ENCODE data around the gene GPATCH2L.

GPATCH2L gene

DNA sequence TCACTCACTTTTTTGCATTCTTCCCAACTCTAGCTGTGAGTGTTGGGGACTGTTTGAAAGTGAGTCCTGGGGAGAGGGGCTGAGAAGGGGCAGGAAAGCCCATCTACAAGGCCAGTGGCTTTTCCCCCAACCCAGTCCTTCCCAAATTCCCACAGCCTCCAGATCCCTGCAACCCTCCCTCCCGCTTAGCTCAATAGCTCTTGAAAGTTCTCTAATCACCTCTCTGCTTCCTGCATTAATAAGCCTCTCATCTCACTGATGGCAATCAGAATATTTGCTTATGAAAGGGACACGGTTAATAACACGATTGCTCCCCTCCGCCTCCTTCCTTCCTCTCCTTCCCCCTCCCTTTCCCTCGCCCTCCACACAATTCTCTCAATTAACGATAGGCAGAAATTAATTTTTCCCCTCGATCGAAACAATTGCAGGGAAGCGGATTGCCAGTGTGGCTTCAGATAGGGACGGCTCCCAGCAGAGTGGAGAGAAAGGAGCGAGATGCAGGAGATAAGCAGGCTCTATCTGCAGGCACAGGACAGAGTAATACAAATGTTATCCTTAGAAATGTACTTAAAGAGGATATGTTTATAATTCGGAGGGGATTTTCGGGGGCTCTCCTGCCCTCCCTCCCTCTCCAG is 15.1 kb upstream of the GPATCH2L start:
- DNase-seq (ENCODE audit: low read depth), result no peak

DNA sequence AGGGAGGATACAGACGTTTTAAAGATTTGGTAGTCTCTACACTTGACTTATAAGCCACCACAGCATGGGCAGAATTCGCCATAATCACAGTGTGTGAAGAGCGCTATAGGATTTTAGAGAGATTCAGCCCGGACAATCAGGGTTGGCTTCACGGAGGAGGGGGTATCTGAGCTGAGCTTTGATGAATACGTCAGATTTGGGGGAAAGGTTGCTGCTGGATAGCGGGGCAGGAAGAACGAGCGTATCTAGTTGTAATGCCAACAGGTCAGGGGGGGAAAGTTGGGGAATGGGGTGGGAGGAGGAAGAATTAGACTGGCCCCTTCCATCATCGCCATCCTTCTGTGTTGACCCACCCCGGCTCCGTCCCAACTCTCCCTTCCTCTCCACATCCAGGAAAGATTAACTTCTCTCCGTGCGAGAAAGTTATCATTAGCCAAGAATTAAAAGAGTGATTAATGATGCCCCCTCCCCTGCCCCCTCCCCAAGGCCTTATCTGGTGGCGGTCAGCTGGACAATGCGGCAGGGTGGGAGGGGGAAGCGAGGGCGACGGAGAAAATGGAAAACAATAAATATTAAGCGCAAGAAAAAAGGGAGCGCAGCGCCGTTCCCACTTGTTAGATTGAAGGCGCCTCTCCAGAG is 13.5 kb upstream of the GPATCH2L start:
- DNase-seq (ENCODE audit: low read depth), result no peak

- no peak for DNase-seq (ENCODE audit: low read depth)
Observed at GRCh38 chr14:76138758-76139723, 12.7 kb upstream of the GPATCH2L start.

DNA sequence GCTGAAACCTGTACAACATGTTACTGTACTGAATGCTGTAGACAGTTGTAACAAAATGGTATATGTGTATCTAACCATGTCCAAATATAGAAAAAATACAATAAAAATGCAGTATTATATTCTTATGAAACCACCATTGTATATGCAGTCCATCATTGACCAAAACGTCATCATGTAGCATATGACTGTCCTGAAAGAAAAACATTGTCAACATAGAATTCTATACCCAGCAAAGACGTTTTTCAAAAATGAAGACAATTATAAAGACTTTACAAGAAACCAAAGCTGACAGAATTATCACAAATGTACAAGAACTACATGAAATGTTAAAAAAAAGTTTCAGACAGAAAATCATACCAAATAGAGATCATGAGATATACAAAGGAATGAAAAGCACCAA is 8.1 kb upstream of the GPATCH2L start:
- DNase-seq (ENCODE audit: low read depth), result no peak

DNA sequence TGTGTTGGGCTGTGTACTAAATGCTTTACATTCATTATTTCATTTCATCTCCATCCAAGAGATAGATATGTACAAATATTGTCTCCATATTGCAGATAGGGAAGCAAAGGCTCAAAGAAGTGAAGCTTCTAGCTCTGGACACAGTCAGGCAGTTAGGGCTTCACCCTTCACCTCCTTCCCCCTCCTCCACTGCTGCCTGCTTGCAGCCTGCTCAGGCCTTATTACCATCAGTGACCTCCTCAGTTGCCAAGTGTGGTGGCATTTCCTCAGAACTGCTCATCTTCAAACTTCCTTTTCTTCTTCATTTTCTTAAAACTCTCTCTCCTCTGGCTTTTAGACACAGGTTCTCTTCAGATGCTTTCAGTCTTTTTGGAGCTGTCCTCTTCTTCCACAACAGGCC is 4.7 kb upstream of the GPATCH2L start:
- DNase-seq (ENCODE audit: low read depth), result no peak

- no peak for DNase-seq (ENCODE audit: low read depth)
Observed at GRCh38 chr14:76149196-76149595, 2.5 kb upstream of the GPATCH2L start.

GRCh38 chr14:76152333-76152681 is 585 bp downstream of the GPATCH2L start:
- peak; percentile 93 for DNase-seq (ENCODE audit: low read depth)

DNA sequence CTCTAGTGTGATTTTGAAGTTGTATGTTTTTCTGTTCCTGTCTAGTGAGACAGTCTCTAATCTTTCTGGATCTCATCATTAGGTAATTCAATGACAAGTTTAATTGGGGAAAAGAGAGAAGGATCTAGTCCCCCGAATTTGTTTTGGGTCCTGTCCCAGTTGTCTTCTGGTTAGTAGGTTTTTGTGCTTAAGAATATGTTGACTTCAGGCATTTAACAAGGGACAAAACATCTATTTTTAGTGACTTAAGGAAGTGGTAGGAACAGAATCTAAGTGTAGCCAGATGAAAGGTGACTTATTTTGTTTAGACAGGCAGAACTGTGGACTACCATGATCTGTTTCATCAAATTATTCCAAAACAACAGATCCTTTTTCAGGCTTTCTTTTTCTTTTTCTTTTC is 2.2 kb downstream of the GPATCH2L start:
- no peak for DNase-seq (ENCODE audit: low read depth)

GRCh38 chr14:76154539-76155126 is 2.9 kb downstream of the GPATCH2L start:
- DNase-seq (ENCODE audit: low read depth), result no peak

DNA sequence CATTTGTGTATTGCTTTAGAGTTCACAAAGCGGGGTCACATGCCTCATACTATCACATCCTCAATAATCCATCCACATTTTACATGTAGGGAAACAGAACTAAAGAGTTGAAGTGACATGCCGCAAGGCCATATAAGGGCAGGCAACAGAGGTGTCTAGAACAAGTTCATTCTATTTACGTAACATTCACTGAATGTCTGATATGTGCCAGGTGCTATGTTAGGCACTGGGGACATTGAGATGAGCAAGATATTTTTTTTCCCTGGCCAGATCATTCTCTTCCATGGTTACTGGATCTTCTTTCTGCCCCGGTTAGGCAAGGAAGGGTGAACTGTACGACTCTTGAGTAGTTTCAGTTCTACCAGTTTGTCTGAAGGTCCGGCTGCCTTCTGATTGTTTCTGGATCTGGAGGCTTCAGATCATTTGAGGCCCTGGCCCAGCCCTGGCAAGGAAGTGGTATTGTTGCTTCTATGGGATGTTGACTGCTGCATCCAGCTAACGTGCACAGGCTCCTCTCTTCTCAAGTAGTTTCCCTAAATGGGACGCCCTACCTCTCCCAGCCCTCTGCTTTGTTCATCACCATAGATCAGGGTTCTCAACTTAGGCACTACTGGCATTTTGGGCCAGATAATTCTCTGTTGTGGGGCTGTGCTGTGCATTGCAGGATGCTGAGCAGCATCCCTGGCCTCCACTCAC is 12.1 kb downstream of the GPATCH2L start:
- no peak for DNase-seq (ENCODE audit: low read depth)

GRCh38 chr14:76168531-76168930 is 16.8 kb downstream of the GPATCH2L start:
- peak; percentile 63 for DNase-seq (ENCODE audit: low read depth)

GRCh38 chr14:76169776-76170175 is 18.1 kb downstream of the GPATCH2L start:
- DNase-seq (ENCODE audit: low read depth), result no peak

- no peak for DNase-seq (ENCODE audit: low read depth)
Observed at GRCh38 chr14:76174982-76175381, 23.3 kb downstream of the GPATCH2L start.

GRCh38 chr14:76175942-76176341 is 24.2 kb downstream of the GPATCH2L start:
- no peak for DNase-seq (ENCODE audit: low read depth)

- DNase-seq (ENCODE audit: low read depth), result peak; percentile 39
Observed at GRCh38 chr14:76181546-76181945, 29.8 kb downstream of the GPATCH2L start.

DNA sequence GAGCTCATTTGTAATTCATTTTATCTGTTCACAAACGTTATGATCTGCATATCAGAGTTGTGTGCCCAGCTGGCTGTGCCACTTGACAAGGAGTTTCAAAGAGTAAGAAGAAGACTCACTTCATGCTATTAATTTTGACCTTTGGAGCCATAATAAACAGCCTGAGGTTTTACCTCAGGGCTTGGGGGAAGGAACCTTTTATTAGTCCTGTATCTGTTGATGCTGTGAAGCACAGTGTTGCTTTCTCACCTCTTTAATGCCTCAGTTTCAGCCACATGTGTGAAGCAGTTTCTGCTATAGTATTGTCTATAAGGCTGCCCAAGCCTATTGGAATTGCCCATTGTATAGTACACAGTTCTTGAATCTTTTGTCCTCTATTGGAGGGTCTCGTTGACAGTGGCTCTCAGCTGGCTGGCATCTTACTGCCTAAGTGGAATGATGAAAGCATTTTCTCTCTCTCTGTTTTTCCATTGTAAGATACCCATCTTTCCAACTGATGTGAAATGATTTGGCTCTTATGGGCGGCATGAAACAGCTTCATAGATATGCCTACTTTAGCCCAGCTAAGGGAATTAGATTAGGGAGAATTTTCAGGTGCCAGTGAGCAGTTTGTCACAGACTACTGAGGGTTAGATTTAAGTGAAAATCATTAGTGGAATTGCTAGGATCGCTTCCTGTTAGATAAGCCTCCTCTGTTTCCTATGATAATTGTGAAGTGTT is 34.7 kb downstream of the GPATCH2L start:
- no peak for DNase-seq (ENCODE audit: low read depth)

DNA sequence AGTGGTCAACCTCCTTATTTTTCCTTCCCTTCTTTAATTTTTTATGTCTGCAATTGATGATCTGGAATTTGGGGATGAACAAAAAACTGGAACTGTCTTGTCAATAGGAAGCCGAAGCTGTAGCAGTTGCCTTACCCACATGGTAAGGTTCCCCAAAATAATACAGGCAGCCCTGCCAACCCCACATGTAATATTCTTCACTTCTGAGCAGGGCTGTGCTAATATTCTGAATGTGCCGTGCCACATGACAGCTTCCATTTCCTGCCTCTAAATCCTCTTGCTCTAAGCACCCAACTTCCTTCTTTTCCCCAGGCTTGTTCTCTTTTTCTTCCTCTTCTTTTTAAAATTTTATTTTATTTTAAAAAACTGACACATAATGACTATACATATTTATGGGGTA is 39.6 kb downstream of the GPATCH2L start:
- DNase-seq (ENCODE audit: low read depth), result no peak

- DNase-seq (ENCODE audit: low read depth), result peak; percentile 18
Observed at GRCh38 chr14:76193696-76194095, 42.0 kb downstream of the GPATCH2L start.

DNA sequence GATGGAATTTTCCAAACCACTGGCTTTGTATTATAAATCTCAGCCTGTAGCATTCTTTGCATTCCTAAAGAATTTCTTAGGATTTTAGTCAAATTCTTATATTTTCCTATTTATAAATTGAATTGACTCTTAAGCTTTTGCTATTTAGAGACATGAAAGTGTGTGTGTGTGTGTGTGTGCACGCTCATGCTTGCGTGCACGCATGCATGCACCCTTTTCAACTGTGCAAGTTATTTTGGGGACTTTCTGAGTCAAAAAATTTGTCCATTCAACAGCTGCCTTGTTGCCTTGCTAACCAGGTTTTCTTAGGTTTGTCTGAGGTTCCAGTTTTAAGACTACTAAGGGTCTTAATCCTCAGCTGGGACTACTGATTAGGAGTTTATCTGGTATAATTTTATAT is 42.6 kb downstream of the GPATCH2L start:
- no peak for DNase-seq (ENCODE audit: low read depth)

DNA sequence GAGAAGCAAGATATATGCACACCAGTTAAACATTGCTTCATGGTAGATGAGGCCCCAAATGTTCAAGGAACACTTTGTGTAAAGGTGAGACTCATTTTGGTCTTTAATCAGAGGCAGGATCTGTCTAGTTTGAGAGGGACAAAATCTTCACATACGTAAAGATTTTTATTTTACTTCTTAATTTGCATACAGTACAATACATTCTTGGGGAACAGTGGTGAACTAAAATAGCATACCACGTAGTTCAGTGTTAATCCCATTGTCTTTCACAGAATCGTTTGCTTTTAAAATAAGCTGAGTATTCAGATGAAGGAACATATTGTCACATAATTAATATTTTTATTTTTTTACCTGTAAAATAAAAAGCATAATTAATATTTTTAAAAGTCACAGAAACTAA is 43.3 kb downstream of the GPATCH2L start:
- no peak for DNase-seq (ENCODE audit: low read depth)

GRCh38 chr14:76196980-76197695 is 45.4 kb downstream of the GPATCH2L start:
- no peak for DNase-seq (ENCODE audit: low read depth)
